ENCODE data around the gene MYO18B. TPM values are rescaled to one million over a fixed set of nuclear protein-coding genes. Genes with fewer than 3 reads are reported as not detected.

The MYO18B gene
- total and polyA plus RNA-seq, 2 donors from 2014 or later = 0.19 to 0.41 TPM

- no peak for TF ChIP-seq CTCF (IDR thresholded peaks at IDR 0.05; ENCODE audit: borderline replicate concordance, extremely low read depth, insufficient read depth)
- no peak overlapping the region for H3K27ac ChIP-seq (ENCODE audit: low read depth in 2 of 2, low read length in 2 of 2)
- no peaks in the 10 kb centered on the region for H3K36me3 ChIP-seq (ENCODE audit: control insufficient read depth in 2 of 3, insufficient read depth in 3 of 3, low read length in 3 of 3)
- no peak overlapping the region for H3K9ac ChIP-seq (ENCODE audit: low read length in 3 of 3)
- H3K27me3 ChIP-seq (ENCODE audit: control insufficient read depth, insufficient read depth, low read length) = no peaks in the 10 kb centered on the region
- DNase-seq (no peak), FAIRE-seq (no peak)
- intact Hi-C loops (cut with DNase I) = no loop called here
- H3K9me3 ChIP-seq (ENCODE audit: control insufficient read depth in 2 of 3, insufficient read depth in 1 of 3, low read length in 3 of 3) = no peaks in the 10 kb centered on the region
- no peak overlapping the region for H3K4me3 ChIP-seq (ENCODE audit: low read length in 3 of 3)
- no peaks in the 10 kb centered on the region for H3K4me1 ChIP-seq (ENCODE audit: control insufficient read depth in 2 of 3, insufficient read depth in 2 of 3, low read depth in 1 of 3, low read length in 3 of 3)
These were observed 23.7 kb upstream of the MYO18B start for GRCh38 chr22:25718135-25718840.

- no peaks in the 10 kb centered on the region for H3K36me3 ChIP-seq (ENCODE audit: control insufficient read depth in 2 of 3, insufficient read depth in 3 of 3, low read length in 3 of 3)
- H3K9me3 ChIP-seq (ENCODE audit: control insufficient read depth in 2 of 3, insufficient read depth in 1 of 3, low read length in 3 of 3) = no peaks in the 10 kb centered on the region
- DNase-seq (no peak), FAIRE-seq (no peak)
- TF ChIP-seq CTCF (IDR thresholded peaks at IDR 0.05; ENCODE audit: borderline replicate concordance, extremely low read depth, insufficient read depth) = no peak
- no peak overlapping the region for H3K27ac ChIP-seq (ENCODE audit: low read depth in 2 of 2, low read length in 2 of 2)
- H3K4me3 ChIP-seq (ENCODE audit: low read length in 3 of 3) = no peak overlapping the region
- no peak overlapping the region for H3K9ac ChIP-seq (ENCODE audit: low read length in 3 of 3)
- no peaks in the 10 kb centered on the region for H3K27me3 ChIP-seq (ENCODE audit: control insufficient read depth, insufficient read depth, low read length)
- intact Hi-C loops (cut with DNase I) = no loop called here
- H3K4me1 ChIP-seq (ENCODE audit: control insufficient read depth in 2 of 3, insufficient read depth in 2 of 3, low read depth in 1 of 3, low read length in 3 of 3) = no peaks in the 10 kb centered on the region
These were observed 19.8 kb upstream of the MYO18B start for GRCh38 chr22:25722223-25722622.

- no peaks in the 10 kb centered on the region for H3K36me3 ChIP-seq (ENCODE audit: control insufficient read depth in 2 of 3, insufficient read depth in 3 of 3, low read length in 3 of 3)
- H3K9ac ChIP-seq (ENCODE audit: low read length in 3 of 3) = no peak overlapping the region
- FAIRE-seq (no peak), DNase-seq (no peak)
- no peaks in the 10 kb centered on the region for H3K9me3 ChIP-seq (ENCODE audit: control insufficient read depth in 2 of 3, insufficient read depth in 1 of 3, low read length in 3 of 3)
- H3K4me1 ChIP-seq (ENCODE audit: control insufficient read depth in 2 of 3, insufficient read depth in 2 of 3, low read depth in 1 of 3, low read length in 3 of 3) = no peaks in the 10 kb centered on the region
- H3K27me3 ChIP-seq (ENCODE audit: control insufficient read depth, insufficient read depth, low read length) = no peaks in the 10 kb centered on the region
- no peak for TF ChIP-seq CTCF (IDR thresholded peaks at IDR 0.05; ENCODE audit: borderline replicate concordance, extremely low read depth, insufficient read depth)
- H3K27ac ChIP-seq (ENCODE audit: low read depth in 2 of 2, low read length in 2 of 2) = no peak overlapping the region
- intact Hi-C loops (cut with DNase I) = no loop called here
- no peak overlapping the region for H3K4me3 ChIP-seq (ENCODE audit: low read length in 3 of 3)
These were observed 19.4 kb upstream of the MYO18B start for GRCh38 chr22:25722626-25723025.

GRCh38 chr22:25726241-25726640, 15.7 kb upstream of the MYO18B start:
- Histone ChIP-seq H3K27me3 (ENCODE audit: control insufficient read depth, insufficient read depth, low read length) (no peaks in the 10 kb centered on the region), H3K27ac (ENCODE audit: low read depth in 2 of 2, low read length in 2 of 2) (no peak overlapping the region), H3K4me3 (ENCODE audit: low read length in 3 of 3) (no peak overlapping the region), H3K4me1 (ENCODE audit: control insufficient read depth in 2 of 3, insufficient read depth in 2 of 3, low read depth in 1 of 3, low read length in 3 of 3) (no peaks in the 10 kb centered on the region), H3K9ac (ENCODE audit: low read length in 3 of 3) (no peak overlapping the region), H3K36me3 (ENCODE audit: control insufficient read depth in 2 of 3, insufficient read depth in 3 of 3, low read length in 3 of 3) (no peaks in the 10 kb centered on the region), H3K9me3 (ENCODE audit: control insufficient read depth in 2 of 3, insufficient read depth in 1 of 3, low read length in 3 of 3) (no peaks in the 10 kb centered on the region)
- intact Hi-C loops (cut with DNase I) = no loop called here
- FAIRE-seq = no peak
- no peak for DNase-seq
- TF ChIP-seq CTCF (IDR thresholded peaks at IDR 0.05; ENCODE audit: borderline replicate concordance, extremely low read depth, insufficient read depth) = no peak
